Kidney (tissue), 14 donors: ENCODE data around the gene CYB5R4. TPM values are rescaled to one million over a fixed set of nuclear protein-coding genes. Genes with fewer than 3 reads are reported as not detected.

Experiments
- DNase-seq, 5 donors: peaks; one replicate each; pipeline ENCODE4 v3.0.0-alpha.2; 2013 to 2020
- FAIRE-seq: peaks from 2 replicates; lab custom pipeline; 2012; peaks lifted over from hg19 to GRCh38; lab: Jason Lieb, UNC
- H3K27ac ChIP-seq, 2 donors: one replicate each; pipeline ENCODE4 v1.7.0; 2013; ENCODE audit warnings: low read depth in 2 of 2, low read length in 2 of 2, inconsistent platforms in 1 of 2
- H3K27me3 ChIP-seq: one replicate; pipeline ENCODE4 v1.7.1; 2013; ENCODE audit warnings: low read length, inconsistent platforms; ENCODE audit not compliant: control insufficient read depth, insufficient read depth
- H3K36me3 ChIP-seq, 3 donors: one replicate each; pipeline versions ENCODE4 v1.7.0 to v1.7.1; 2013; ENCODE audit warnings: low read length in 3 of 3, control low read depth in 1 of 3, inconsistent platforms in 1 of 3; ENCODE audit not compliant: insufficient read depth in 3 of 3, control insufficient read depth in 2 of 3
- H3K4me1 ChIP-seq, 3 donors: one replicate each; pipeline versions ENCODE4 v1.7.0 to v1.7.1; 2013; ENCODE audit warnings: low read length in 3 of 3, inconsistent platforms in 1 of 3, low read depth in 1 of 3; ENCODE audit not compliant: control insufficient read depth in 2 of 3, insufficient read depth in 2 of 3
- H3K4me3 ChIP-seq, 3 donors: one replicate each; pipeline versions ENCODE4 v1.7.0 to v1.8.1; 2013; ENCODE audit warnings: low read length in 3 of 3, control low read depth in 1 of 3, inconsistent platforms in 1 of 3
- H3K9ac ChIP-seq, 3 donors: one replicate each; pipeline versions ENCODE4 v1.7.0 to v1.7.1; 2013; ENCODE audit warnings: low read length in 3 of 3, control low read depth in 1 of 3, inconsistent platforms in 1 of 3
- H3K9me3 ChIP-seq, 3 donors: one replicate each; pipeline versions ENCODE4 v1.7.0 to v1.7.1; 2013; ENCODE audit warnings: low read length in 3 of 3, control low read depth in 1 of 3, inconsistent platforms in 1 of 3; ENCODE audit not compliant: control insufficient read depth in 2 of 3, insufficient read depth in 1 of 3
- intact Hi-C: fragments of 100-400 bp; cut with DNase I; formaldehyde crosslinking; loops from one replicate; pipeline ENCODE4 v1.11.1; 2022
- polyA plus RNA-seq: library from polyadenylated mRNA; stranded (reverse); fragments of 350-450 nt; fragmentation: Illumina TruSeq; extraction: RNeasy Lipid Tissue Mini Kit (QIAGEN cat#74804); gene quantifications from one replicate; pipeline ENCODE4 v1.2.3, GENCODE V29; 2014; ENCODE audit warnings: low read depth, low replicate concordance; ENCODE audit not compliant: insufficient read depth
- total RNA-seq: library from RNA; stranded (reverse); fragmentation: NEBNext Ultra II Directional; extraction: Animal tissue kit (Norgen Biotek cat#: 25700); gene quantifications from one replicate; pipeline ENCODE4 v1.2.1, GENCODE V29; 2021
- TF ChIP-seq, protein P1 (sequence below): IDR thresholded peaks from 3 replicates; pipeline ENCODE4 v1.5.1; 2012; ENCODE audit warnings: mild to moderate bottlenecking, moderate library complexity, borderline replicate concordance; ENCODE audit not compliant: insufficient read depth; ENCODE audit errors: extremely low read depth
- donor health status: control.
- donor health status: control.
- donor health status: control.
- donor health status: control.
- donor health status: control.
- donor health status: DM: yes; HTN: yes; CAD: no.
- donor health status: Normal renal cell carcinoma (clear cell type).

The CYB5R4 gene
- total and polyA plus RNA-seq, 2 donors from 2014 or later, result 8.0 to 18.7 TPM

- no peak overlapping the region for H3K9ac ChIP-seq
- H3K27me3 ChIP-seq, result no peaks in the 10 kb centered on the region
- H3K4me3 ChIP-seq, result no peak overlapping the region
- intact Hi-C loops, result no loop called here
- no peak overlapping the region for H3K27ac ChIP-seq
- TF ChIP-seq, protein P1, sequence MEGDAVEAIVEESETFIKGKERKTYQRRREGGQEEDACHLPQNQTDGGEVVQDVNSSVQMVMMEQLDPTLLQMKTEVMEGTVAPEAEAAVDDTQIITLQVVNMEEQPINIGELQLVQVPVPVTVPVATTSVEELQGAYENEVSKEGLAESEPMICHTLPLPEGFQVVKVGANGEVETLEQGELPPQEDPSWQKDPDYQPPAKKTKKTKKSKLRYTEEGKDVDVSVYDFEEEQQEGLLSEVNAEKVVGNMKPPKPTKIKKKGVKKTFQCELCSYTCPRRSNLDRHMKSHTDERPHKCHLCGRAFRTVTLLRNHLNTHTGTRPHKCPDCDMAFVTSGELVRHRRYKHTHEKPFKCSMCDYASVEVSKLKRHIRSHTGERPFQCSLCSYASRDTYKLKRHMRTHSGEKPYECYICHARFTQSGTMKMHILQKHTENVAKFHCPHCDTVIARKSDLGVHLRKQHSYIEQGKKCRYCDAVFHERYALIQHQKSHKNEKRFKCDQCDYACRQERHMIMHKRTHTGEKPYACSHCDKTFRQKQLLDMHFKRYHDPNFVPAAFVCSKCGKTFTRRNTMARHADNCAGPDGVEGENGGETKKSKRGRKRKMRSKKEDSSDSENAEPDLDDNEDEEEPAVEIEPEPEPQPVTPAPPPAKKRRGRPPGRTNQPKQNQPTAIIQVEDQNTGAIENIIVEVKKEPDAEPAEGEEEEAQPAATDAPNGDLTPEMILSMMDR, result no peak
- no peaks in the 10 kb centered on the region for H3K9me3 ChIP-seq
- no peaks in the 10 kb centered on the region for H3K4me1 ChIP-seq
- FAIRE-seq (no peak), DNase-seq (no peak)
- no peaks in the 10 kb centered on the region for H3K36me3 ChIP-seq
Observed at GRCh38 chr6:83878902-83879644, 19.6 kb downstream of the CYB5R4 start.

DNA sequence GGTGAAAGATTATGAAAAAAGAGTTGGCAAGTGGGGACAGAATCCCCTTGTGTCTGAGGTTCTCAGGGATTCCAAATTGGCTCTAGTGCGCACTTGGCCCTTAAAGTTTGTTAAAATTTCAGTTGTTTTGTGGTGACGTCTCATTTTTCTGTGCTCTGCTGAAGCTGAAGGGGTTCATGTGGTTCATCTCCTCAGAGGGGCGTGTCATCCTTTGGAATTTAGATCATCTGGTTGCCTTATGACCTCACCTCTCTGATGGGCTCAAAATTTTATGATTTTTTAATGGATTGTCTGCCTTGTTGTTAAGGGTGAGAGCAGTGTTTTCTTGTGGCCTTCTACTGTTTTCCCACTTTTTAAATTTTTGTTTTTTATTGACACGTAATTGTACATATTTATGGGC is 20.3 kb downstream of the CYB5R4 start:
- intact Hi-C loops, result loop anchor here (10.0 kb wide), 1 partner anchor 345 kb away; the partner anchor contains the start of gene CEP162

GRCh38 chr6:83883240-83883639 is 23.8 kb downstream of the CYB5R4 start:
- DNase-seq, result peak in 2 of 5 donors; percentile 16 to 20
- Histone ChIP-seq H3K9me3 (no peaks in the 10 kb centered on the region), H3K9ac (no peak overlapping the region), H3K27ac (no peak overlapping the region), H3K27me3 (no peaks in the 10 kb centered on the region), H3K4me3 (no peak overlapping the region), H3K36me3 (no peaks in the 10 kb centered on the region), H3K4me1 (no peaks in the 10 kb centered on the region)
- FAIRE-seq, result no peak
- intact Hi-C loops, result loop anchor here (10.0 kb wide), 1 partner anchor 342 kb away; the partner anchor contains the start of gene CEP162
- TF ChIP-seq, protein P1, result no peak

More for the DNA sequence above, 20.3 kb downstream of the CYB5R4 start:
- TF ChIP-seq, protein P1, result no peak
- H3K4me3 ChIP-seq, result no peak overlapping the region
- no peak for DNase-seq
- no peaks in the 10 kb centered on the region for H3K4me1 ChIP-seq
- H3K27me3 ChIP-seq, result no peaks in the 10 kb centered on the region
- no peaks in the 10 kb centered on the region for H3K36me3 ChIP-seq
- FAIRE-seq, result no peak
- H3K9me3 ChIP-seq, result no peaks in the 10 kb centered on the region
- H3K9ac ChIP-seq, result no peak overlapping the region
- H3K27ac ChIP-seq, result no peak overlapping the region
